ENCODE results near the gene NFIB. TPM values are rescaled to one million over a fixed set of nuclear protein-coding genes. Genes with fewer than 3 reads are reported as not detected.

NFIB gene
- total and polyA plus RNA-seq, 8 donors, result 8.9 to 65.0 (median 45.7) TPM

- Histone ChIP-seq H3K27ac (no peak overlapping the region), H3K4me1 (no peaks in the 10 kb centered on the region), H3K27me3 (no peaks in the 10 kb centered on the region), H3K9me3 (no peaks in the 10 kb centered on the region), H3K4me3 (no peak overlapping the region), H3K36me3 (no peaks in the 10 kb centered on the region)
- ATAC-seq (no peak), FAIRE-seq (no peak), DNase-seq (no peak)
- WGBS, 2 donors, result 73 to 75% methylated on average over 8 of the region's 8 CpGs
- intact Hi-C loops (cut with DNase I), result no loop called here
- no peak for TF ChIP-seq CTCF (IDR thresholded peaks at IDR 0.05)
These were observed 26.4 kb upstream of the NFIB start for GRCh38 chr9:14340219-14340873.

- DNase-seq (no peak), FAIRE-seq (no peak)
- no peak overlapping the region for H3K27ac ChIP-seq
These were observed 25.8 kb upstream of the NFIB start for GRCh38 chr9:14339746-14340145.

GRCh38 chr9:14337615-14338014, 23.7 kb upstream of the NFIB start:
- ATAC-seq (no peak), DNase-seq (no peak), FAIRE-seq (no peak)
- Histone ChIP-seq H3K4me3 (no peak overlapping the region), H3K9me3 (no peaks in the 10 kb centered on the region), H3K27ac (no peak overlapping the region), H3K4me1 (no peaks in the 10 kb centered on the region), H3K27me3 (no peaks in the 10 kb centered on the region), H3K36me3 (no peaks in the 10 kb centered on the region)
- intact Hi-C loops (cut with DNase I), result no loop called here
- 57 to 64% methylated on average over 4 of the region's 4 CpGs for WGBS, 2 donors
- no peak for TF ChIP-seq CTCF (IDR thresholded peaks at IDR 0.05)

More at GRCh38 chr9:14339746-14340145, 25.8 kb upstream of the NFIB start:
- Histone ChIP-seq H3K36me3 (no peaks in the 10 kb centered on the region), H3K9me3 (no peaks in the 10 kb centered on the region), H3K4me1 (no peaks in the 10 kb centered on the region), H3K27me3 (no peaks in the 10 kb centered on the region), H3K4me3 (no peak overlapping the region)
- ATAC-seq, result no peak
- intact Hi-C loops (cut with DNase I), result no loop called here
- TF ChIP-seq CTCF (IDR thresholded peaks at IDR 0.05), result no peak
- 93% methylated on average over 2 of the region's 2 CpGs for WGBS, 2 donors

- no peaks in the 10 kb centered on the region for H3K4me1 ChIP-seq
- ATAC-seq (no peak), FAIRE-seq (no peak), DNase-seq (no peak)
- H3K4me3 ChIP-seq, result no peak overlapping the region
- H3K27me3 ChIP-seq, result no peaks in the 10 kb centered on the region
- 89 to 100% methylated on average over 1 of the region's 1 CpG for WGBS, 2 donors
- TF ChIP-seq CTCF (IDR thresholded peaks at IDR 0.05), result no peak
- intact Hi-C loops (cut with DNase I), result no loop called here
- H3K27ac ChIP-seq, result no peak overlapping the region
- no peaks in the 10 kb centered on the region for H3K36me3 ChIP-seq
- no peaks in the 10 kb centered on the region for H3K9me3 ChIP-seq
These were observed 22.3 kb upstream of the NFIB start for GRCh38 chr9:14336244-14336643.

GRCh38 chr9:14331120-14331519, 17.2 kb upstream of the NFIB start:
- intact Hi-C loops (cut with DNase I), result no loop called here
- Histone ChIP-seq H3K4me3 (no peak overlapping the region), H3K4me1 (no peaks in the 10 kb centered on the region), H3K27me3 (no peaks in the 10 kb centered on the region), H3K27ac (no peak overlapping the region), H3K36me3 (no peaks in the 10 kb centered on the region), H3K9me3 (no peaks in the 10 kb centered on the region)
- WGBS, 2 donors, result 79 to 88% methylated on average over 3 of the region's 3 CpGs
- DNase-seq (no peak), FAIRE-seq (no peak), ATAC-seq (no peak)
- no peak for TF ChIP-seq CTCF (IDR thresholded peaks at IDR 0.05)

Measured in pancreas (tissue), 10 donors.